Measurements from ENCODE around the gene OTUB2.

OTUB2 gene

GRCh38 chr14:93996130-93996695 lies 29.9 kb upstream of the OTUB2 start:
- in situ Hi-C loops (cut with MboI; ENCODE audit: low sequenced_read_pairs), result no loop called here

GRCh38 chr14:93997082-93997481 lies 29.1 kb upstream of the OTUB2 start, which contains the start of gene CCDC197:
Gene CCDC197 (plus strand): TSS chr14:93997301. CDS start chr14:93998132, 831 bp downstream.
- in situ Hi-C loops (cut with MboI; ENCODE audit: low sequenced_read_pairs), result no loop called here

- in situ Hi-C loops (cut with MboI; ENCODE audit: low sequenced_read_pairs), result no loop called here
Observed at GRCh38 chr14:93997916-93998870, 27.9 kb upstream of the OTUB2 start.

- in situ Hi-C loops (cut with MboI; ENCODE audit: low sequenced_read_pairs), result no loop called here
Observed at GRCh38 chr14:93998871-93999403, 27.2 kb upstream of the OTUB2 start.

GRCh38 chr14:93999573-93999972 lies 26.6 kb upstream of the OTUB2 start:
- in situ Hi-C loops (cut with MboI; ENCODE audit: low sequenced_read_pairs), result no loop called here

GRCh38 chr14:94000267-94000666 lies 25.9 kb upstream of the OTUB2 start:
- in situ Hi-C loops (cut with MboI; ENCODE audit: low sequenced_read_pairs), result no loop called here

GRCh38 chr14:94001016-94001415 lies 25.1 kb upstream of the OTUB2 start:
- in situ Hi-C loops (cut with MboI; ENCODE audit: low sequenced_read_pairs), result no loop called here

GRCh38 chr14:94001501-94002396 lies 24.4 kb upstream of the OTUB2 start:
- in situ Hi-C loops (cut with MboI; ENCODE audit: low sequenced_read_pairs), result no loop called here

GRCh38 chr14:94003397-94003796 lies 22.7 kb upstream of the OTUB2 start:
- in situ Hi-C loops (cut with MboI; ENCODE audit: low sequenced_read_pairs), result no loop called here

- in situ Hi-C loops (cut with MboI; ENCODE audit: low sequenced_read_pairs), result no loop called here
Observed at GRCh38 chr14:94004015-94004414, 22.1 kb upstream of the OTUB2 start.

- in situ Hi-C loops (cut with MboI; ENCODE audit: low sequenced_read_pairs), result no loop called here
Observed at GRCh38 chr14:94005324-94006073, 20.6 kb upstream of the OTUB2 start.

- in situ Hi-C loops (cut with MboI; ENCODE audit: low sequenced_read_pairs), result no loop called here
Observed at GRCh38 chr14:94008234-94008633, 17.9 kb upstream of the OTUB2 start.

GRCh38 chr14:94009767-94010166 lies 16.4 kb upstream of the OTUB2 start:
- in situ Hi-C loops (cut with MboI; ENCODE audit: low sequenced_read_pairs), result no loop called here

GRCh38 chr14:94010625-94011024 lies 15.5 kb upstream of the OTUB2 start:
- in situ Hi-C loops (cut with MboI; ENCODE audit: low sequenced_read_pairs), result no loop called here

GRCh38 chr14:94011795-94012194 lies 14.3 kb upstream of the OTUB2 start:
- in situ Hi-C loops (cut with MboI; ENCODE audit: low sequenced_read_pairs), result no loop called here

GRCh38 chr14:94014382-94014781 lies 11.8 kb upstream of the OTUB2 start:
- in situ Hi-C loops (cut with MboI; ENCODE audit: low sequenced_read_pairs), result no loop called here

- in situ Hi-C loops (cut with MboI; ENCODE audit: low sequenced_read_pairs), result no loop called here
Observed at GRCh38 chr14:94015223-94015622, 10.9 kb upstream of the OTUB2 start.

GRCh38 chr14:94016446-94016976 lies 9.6 kb upstream of the OTUB2 start:
- in situ Hi-C loops (cut with MboI; ENCODE audit: low sequenced_read_pairs), result no loop called here

GRCh38 chr14:94018308-94018707 lies 7.8 kb upstream of the OTUB2 start:
- in situ Hi-C loops (cut with MboI; ENCODE audit: low sequenced_read_pairs), result no loop called here

- in situ Hi-C loops (cut with MboI; ENCODE audit: low sequenced_read_pairs), result no loop called here
Observed at GRCh38 chr14:94019329-94019728, 6.8 kb upstream of the OTUB2 start.
